GM19328 (cell line): ENCODE data around the gene MPZL1.

Experiments used
- ATAC-seq: cut with Tn5 transposase; IDR thresholded peaks from one replicate; pipeline ENCODE4 v1.9.1; 2021; ENCODE audit warnings: mild to moderate bottlenecking, moderate library complexity; ENCODE audit not compliant: unreplicated experiment

MPZL1 gene

GRCh38 chr1:167721617-167722151, at the start of gene MPZL1:
Gene MPZL1, plus strand, starts transcription at chr1:167721982. Its CDS starts 170 bp downstream, at chr1:167722152.
- ATAC-seq, result peak; percentile 86

- no peak for ATAC-seq
Observed at GRCh38 chr1:167672831-167673230, 49.0 kb upstream of the MPZL1 start.

GRCh38 chr1:167673265-167673664, 48.5 kb upstream of the MPZL1 start:
- no peak for ATAC-seq

- ATAC-seq, result peak; percentile 31
Observed at GRCh38 chr1:167674156-167674555, 47.6 kb upstream of the MPZL1 start.

- ATAC-seq, result no peak
Observed at GRCh38 chr1:167675440-167675839, 46.3 kb upstream of the MPZL1 start.

- ATAC-seq, result no peak
Observed at GRCh38 chr1:167676205-167676915, 45.4 kb upstream of the MPZL1 start.

GRCh38 chr1:167676916-167677848, 44.6 kb upstream of the MPZL1 start:
- no peak for ATAC-seq

GRCh38 chr1:167678422-167678821, 43.4 kb upstream of the MPZL1 start:
- ATAC-seq, result no peak

GRCh38 chr1:167678838-167679237, 42.9 kb upstream of the MPZL1 start:
- no peak for ATAC-seq

- no peak for ATAC-seq
Observed at GRCh38 chr1:167679714-167680113, 42.1 kb upstream of the MPZL1 start.

- ATAC-seq, result no peak
Observed at GRCh38 chr1:167681024-167681423, 40.8 kb upstream of the MPZL1 start.

GRCh38 chr1:167681451-167682098, 40.2 kb upstream of the MPZL1 start:
- no peak for ATAC-seq

GRCh38 chr1:167683226-167683625, 38.6 kb upstream of the MPZL1 start:
- ATAC-seq, result no peak

- no peak for ATAC-seq
Observed at GRCh38 chr1:167683641-167684502, 37.9 kb upstream of the MPZL1 start.

- no peak for ATAC-seq
Observed at GRCh38 chr1:167685844-167686243, 35.9 kb upstream of the MPZL1 start.

GRCh38 chr1:167687919-167688519, 33.8 kb upstream of the MPZL1 start:
- no peak for ATAC-seq

- ATAC-seq, result no peak
Observed at GRCh38 chr1:167689567-167689920, 32.2 kb upstream of the MPZL1 start.

- ATAC-seq, result no peak
Observed at GRCh38 chr1:167690053-167690452, 31.7 kb upstream of the MPZL1 start.

- no peak for ATAC-seq
Observed at GRCh38 chr1:167693425-167694045, 28.2 kb upstream of the MPZL1 start.
